OCI-LY7 (cell line): ENCODE measurements around the gene CD9.

ENCODE experiments used
- EZH2phosphoT487 ChIP-seq: fragments of 200-600 bp; sonication (generic); IDR thresholded peaks from 2 replicates; pipeline ENCODE4 v1.6.1; 2018; ENCODE audit warnings: low read depth, borderline replicate concordance, mild to moderate bottlenecking, mixed run types, antibody characterized with exemption, low read length, moderate library complexity, mixed read lengths
- TF ChIP-seq, protein P1 (sequence below): fragments of 200-600 bp; sonication (generic); conservative IDR thresholded peaks from 2 replicates; pipeline ENCODE4 v1.5.1; 2014; ENCODE audit warnings: mild to moderate bottlenecking, antibody characterized with exemption, low read length, moderate library complexity, mixed read lengths

DNA sequence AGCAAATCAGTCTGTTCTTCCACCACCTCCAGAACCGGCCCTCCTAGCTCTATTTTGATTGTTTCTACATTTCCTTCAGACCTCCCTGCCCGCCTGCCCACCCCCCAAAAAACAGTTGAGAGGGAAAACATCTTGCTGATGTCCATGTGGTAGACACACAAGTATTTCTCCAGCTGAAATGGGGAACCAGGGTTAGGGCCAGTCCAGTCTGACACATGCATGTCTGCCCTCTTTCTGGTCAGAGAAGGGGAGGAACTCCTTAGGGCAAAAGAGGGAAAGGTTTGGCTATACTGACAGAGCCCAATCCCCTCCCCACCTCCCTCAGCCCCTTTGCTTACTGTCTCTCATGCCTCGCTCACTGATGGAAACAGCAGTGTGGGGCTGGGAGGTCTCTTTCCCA lies 3.4 kb downstream of the CD9 start:
- TF ChIP-seq, protein P1, sequence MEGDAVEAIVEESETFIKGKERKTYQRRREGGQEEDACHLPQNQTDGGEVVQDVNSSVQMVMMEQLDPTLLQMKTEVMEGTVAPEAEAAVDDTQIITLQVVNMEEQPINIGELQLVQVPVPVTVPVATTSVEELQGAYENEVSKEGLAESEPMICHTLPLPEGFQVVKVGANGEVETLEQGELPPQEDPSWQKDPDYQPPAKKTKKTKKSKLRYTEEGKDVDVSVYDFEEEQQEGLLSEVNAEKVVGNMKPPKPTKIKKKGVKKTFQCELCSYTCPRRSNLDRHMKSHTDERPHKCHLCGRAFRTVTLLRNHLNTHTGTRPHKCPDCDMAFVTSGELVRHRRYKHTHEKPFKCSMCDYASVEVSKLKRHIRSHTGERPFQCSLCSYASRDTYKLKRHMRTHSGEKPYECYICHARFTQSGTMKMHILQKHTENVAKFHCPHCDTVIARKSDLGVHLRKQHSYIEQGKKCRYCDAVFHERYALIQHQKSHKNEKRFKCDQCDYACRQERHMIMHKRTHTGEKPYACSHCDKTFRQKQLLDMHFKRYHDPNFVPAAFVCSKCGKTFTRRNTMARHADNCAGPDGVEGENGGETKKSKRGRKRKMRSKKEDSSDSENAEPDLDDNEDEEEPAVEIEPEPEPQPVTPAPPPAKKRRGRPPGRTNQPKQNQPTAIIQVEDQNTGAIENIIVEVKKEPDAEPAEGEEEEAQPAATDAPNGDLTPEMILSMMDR: no peak
- no peak for TF ChIP-seq EZH2phosphoT487
